Inflammatory macrophage treated with lipopolysaccharide for 1 hour (primary cell): Measurements from ENCODE around the gene PNISR.
"Not testable (repeated sequence)": the region's sequence is repeated elsewhere in the genome, so short reads cannot be mapped to it uniquely, and the experiment has no call there.

Source experiments
- DNase-seq, 2 donors: peaks; one replicate each; pipeline ENCODE4 v3.0.0-alpha.2; 2020 to 2022

The PNISR gene, protein sequence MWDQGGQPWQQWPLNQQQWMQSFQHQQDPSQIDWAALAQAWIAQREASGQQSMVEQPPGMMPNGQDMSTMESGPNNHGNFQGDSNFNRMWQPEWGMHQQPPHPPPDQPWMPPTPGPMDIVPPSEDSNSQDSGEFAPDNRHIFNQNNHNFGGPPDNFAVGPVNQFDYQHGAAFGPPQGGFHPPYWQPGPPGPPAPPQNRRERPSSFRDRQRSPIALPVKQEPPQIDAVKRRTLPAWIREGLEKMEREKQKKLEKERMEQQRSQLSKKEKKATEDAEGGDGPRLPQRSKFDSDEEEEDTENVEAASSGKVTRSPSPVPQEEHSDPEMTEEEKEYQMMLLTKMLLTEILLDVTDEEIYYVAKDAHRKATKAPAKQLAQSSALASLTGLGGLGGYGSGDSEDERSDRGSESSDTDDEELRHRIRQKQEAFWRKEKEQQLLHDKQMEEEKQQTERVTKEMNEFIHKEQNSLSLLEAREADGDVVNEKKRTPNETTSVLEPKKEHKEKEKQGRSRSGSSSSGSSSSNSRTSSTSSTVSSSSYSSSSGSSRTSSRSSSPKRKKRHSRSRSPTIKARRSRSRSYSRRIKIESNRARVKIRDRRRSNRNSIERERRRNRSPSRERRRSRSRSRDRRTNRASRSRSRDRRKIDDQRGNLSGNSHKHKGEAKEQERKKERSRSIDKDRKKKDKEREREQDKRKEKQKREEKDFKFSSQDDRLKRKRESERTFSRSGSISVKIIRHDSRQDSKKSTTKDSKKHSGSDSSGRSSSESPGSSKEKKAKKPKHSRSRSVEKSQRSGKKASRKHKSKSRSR

GRCh38 chr6:99424761-99425646 is at the start of gene PNISR:
Gene PNISR, minus strand, starts transcription at chr6:99425308. Its CDS starts 10,649 bp downstream, at chr6:99414659.
- DNase-seq = peak; percentile 96

- DNase-seq = no peak
Measured at GRCh38 chr6:99473730-99474129, 48.6 kb upstream of the PNISR start.

DNA sequence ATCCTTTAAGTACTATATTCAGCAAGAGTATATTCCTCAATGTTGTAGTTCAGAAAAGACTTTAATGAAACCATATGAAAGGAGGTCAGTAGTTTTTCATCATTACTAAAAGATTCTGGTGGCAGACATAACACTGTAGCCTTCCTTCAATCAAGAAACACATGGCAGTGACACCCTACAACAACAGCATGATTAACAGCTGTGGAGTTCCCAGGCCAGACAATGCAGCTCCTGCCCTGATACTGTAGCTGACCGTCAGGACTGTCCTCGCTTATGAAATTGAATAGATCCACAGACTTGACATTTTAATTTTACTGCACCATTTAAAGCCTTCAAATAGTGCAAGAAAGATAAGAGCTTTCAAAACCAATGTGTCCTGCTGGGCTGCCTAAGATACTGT is 46.5 kb upstream of the PNISR start:
- no peak for DNase-seq

- DNase-seq = peak; percentile 19 to 49
Measured at GRCh38 chr6:99467509-99468106, 42.5 kb upstream of the PNISR start.

DNA sequence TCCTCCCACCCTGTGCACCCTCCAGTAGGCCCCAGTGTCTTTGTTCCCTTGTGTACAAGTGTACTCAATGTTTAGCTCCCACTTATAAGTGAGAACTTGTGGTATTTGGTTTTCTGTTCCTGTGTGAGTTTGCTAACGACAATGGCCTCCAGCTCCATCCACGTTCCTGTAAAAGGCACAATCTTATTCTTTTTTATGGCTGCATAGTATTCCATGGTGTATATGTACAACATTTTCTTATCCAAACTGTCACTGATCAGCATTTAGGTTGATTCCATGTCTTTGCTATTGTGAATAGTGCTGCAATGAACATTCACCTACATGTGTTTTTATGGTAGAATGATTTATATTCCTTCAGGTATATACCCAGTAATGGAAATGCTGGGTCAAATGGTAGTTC is 34.0 kb upstream of the PNISR start:
- DNase-seq = not testable (repeated sequence)

GRCh38 chr6:99458319-99458718 is 33.2 kb upstream of the PNISR start:
- peak in 1 of 2 donors; percentile 27 for DNase-seq

- DNase-seq = no peak
Measured at GRCh38 chr6:99446076-99446475, 21.0 kb upstream of the PNISR start.

DNA sequence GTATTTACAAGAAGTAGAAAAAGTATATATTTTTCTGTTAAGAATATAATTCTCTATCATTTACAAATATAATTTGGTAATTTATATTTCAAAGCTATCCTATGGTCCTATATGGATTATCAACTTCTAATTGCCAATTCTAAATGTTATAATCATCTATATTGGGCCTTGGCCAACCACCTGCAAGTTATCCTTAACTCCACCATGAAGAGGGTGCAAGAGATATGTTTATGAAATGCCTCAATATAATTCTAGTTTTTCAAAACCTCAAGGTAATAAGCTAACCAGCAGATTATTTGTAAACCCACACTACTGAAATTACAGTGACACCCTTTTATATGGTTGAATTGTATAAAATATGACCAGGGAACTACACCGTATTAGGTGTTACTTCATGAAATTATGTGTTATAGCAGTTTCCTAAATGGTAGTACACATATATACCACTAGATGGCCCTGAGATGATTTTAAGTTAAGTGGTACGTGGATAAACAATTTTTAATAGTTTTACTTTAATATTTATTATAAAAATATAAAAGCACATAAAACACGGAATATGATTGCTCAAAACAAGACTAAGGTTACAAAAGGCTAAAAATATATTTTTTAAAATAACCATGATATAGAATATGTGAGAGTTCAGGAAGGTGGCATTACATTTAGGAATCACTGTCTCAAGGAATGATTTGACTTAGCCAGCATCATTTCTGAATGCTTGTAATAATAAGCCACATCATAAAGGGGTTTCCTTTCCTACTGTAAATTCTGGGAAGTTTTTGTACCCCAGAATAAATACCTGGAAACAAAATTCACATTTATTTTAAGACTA is 9.8 kb upstream of the PNISR start:
- peak; percentile 16 to 49 for DNase-seq

DNA sequence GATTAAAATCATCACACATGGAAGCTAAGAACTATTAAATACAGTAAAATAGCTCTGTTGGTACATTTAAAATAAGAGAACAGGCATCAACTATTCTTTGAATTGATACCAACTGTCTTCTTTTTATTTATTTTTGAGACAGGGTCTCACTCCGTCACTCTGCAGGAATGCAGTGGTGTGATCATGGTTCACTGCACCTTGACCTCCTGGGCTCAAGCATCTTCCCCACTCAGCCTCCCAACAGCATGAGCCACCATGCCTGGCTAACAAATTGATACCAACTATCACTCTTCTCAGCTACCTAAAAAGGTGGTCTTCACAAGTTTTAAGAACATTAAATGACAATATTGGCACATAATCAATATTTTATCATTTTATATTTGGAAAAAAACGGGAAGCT is 7.8 kb upstream of the PNISR start:
- no peak for DNase-seq

DNA sequence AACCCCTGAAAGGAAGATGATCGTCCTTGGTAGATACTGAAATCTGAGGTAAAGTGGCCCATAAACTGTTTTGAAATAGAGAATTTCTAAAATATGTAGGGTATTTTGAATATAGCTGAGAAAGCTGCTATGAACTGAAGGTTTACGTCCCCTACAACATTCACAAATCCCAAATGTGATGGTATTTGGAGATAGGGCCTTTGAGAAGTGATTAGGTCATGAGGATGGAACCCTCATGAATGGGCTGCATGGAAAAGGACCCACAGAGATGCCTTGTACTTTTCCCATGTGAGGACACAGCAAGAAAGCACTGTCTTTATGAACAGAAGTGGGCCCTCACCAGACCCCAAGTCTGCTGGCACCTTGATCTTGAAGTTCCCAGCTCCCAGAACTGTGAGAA is 6.8 kb upstream of the PNISR start:
- DNase-seq = no peak

- DNase-seq = no peak
Measured at GRCh38 chr6:99427988-99428387, 2.9 kb upstream of the PNISR start.

DNA sequence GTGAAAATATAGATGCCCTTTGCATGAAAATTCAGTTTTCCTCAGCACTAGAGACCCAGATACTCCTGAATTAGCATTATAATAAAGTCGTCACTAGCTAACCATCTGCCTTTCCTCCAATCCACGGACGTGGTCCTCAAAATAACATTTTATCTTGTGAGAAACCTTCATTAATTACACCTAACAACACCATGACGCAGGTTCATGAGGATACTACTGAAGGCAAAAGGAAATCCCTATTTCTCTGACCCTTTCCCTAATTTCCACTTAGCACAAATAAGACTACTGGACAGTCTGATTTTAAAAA is 1.3 kb upstream of the PNISR start:
- no peak for DNase-seq

DNA sequence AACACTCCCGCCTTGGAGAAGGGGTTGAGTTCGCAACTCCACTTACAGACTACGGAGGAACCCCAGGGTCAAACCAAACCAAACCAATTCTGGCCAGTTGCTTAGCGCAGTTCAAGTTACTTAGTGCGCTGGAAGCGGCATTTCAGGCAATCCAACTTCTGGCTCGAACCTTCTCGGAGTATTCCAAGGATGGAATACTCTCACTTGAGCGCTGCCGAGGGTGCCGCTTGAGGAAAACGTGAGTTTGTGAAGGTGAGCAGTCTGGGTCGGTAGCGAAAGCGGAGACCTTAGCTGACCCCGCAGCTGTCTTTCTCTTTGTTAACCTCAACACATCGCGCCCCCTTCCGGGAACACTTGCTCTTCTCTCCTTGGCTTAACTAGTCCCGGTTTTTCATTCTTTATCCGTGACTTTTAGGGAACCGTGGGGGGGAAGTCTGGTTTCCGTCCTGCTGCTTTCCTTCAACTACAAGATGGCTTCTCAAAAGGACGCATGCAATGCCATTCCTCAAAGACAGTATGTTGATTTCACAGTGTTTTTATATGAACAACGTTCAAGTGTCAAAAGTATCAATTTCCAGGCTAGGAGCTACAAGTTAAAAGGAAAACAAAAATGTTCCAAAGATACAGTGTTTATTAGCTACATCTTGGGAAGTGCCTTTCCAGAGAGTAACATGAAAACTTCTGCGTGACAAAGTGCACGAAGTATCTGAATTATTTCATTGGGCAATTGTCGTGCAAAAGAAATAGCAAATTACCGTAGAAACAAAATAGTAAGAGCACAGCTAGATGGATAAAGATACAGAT is 741 bp upstream of the PNISR start:
- DNase-seq = peak; percentile 83 to 85

DNA sequence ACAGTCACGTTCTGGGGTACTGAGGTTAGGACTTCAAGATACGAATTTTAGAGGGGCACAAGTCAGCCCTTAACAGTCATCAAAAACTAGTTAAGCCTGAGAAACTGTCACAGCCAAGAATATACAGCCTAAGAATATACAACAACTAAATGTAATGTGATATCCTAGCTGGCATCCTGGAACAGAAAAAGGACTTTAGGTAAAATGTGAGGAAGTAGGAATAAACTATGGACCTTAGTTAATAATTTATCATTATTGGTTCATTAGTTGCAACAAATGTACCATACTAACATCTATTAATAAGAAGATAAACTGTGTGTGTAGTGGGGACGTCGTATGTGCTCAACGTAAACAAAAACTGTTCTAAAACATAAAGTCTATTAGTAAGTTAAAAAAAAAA is 1.1 kb downstream of the PNISR start:
- no peak for DNase-seq

GRCh38 chr6:99422912-99423311 is 2.2 kb downstream of the PNISR start:
- DNase-seq = no peak

- DNase-seq = no peak
Measured at GRCh38 chr6:99416892-99417767, 8.0 kb downstream of the PNISR start.

GRCh38 chr6:99416226-99416625 is 8.9 kb downstream of the PNISR start:
- no peak for DNase-seq

- no peak for DNase-seq
Measured at GRCh38 chr6:99415446-99415845, 9.7 kb downstream of the PNISR start.

DNA sequence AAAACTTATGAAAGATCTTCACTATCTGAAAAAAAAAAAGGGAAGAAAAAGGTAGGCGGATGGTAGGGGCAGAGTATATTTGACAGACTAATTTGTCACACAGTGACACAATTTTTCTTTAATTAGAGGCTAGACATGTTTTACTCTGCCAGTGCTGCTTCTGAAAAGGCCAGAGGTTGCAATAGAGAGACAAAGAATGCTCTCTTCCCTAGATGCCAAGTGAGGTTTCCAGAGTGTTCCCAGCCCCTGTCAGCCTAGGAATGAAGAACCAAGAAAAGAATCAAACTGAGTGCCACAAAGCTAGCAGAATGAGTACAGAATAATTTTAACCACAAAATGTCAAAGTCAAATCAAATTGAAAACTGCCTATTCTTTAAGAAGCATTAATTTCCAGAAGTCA is 13.0 kb downstream of the PNISR start:
- no peak for DNase-seq

DNA sequence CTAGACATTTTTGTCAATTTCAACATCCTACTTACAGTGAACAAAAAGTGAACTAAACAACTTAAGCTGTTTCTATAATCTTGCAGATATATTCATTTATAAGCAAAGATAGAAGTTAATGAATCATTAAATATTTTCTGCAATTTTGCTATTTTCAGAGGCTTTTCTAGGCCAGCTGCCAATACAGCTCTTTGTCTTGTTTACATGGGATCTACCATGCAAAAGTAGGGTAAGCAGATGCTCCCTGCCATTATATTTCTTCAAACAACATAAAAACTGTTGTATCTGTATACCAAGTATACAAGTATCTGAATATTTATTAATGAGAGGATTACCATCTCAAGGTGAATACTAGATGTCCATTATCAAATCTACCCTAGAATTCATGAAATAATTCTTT is 15.4 kb downstream of the PNISR start:
- DNase-seq = no peak
